Stimulated activated CD8-positive, alpha-beta memory T cell treated with anti-CD3 and anti-CD28 coated beads, Interleukin-7, amount 100 ng/mL, for 24 hours (primary cell): ENCODE measurements around the gene SCNN1A.
A peak's percentile ranks its signal among the peaks of the same experiment; 100 is the strongest.
"Not testable (repeated sequence)": the region's sequence is repeated elsewhere in the genome, so short reads cannot be mapped to it uniquely, and the experiment has no call there.

Experiments used
- DNase-seq: peaks from one replicate; pipeline ENCODE4 v3.0.0-alpha.2; 2020; ENCODE audit warnings: low read depth

Gene SCNN1A

DNA sequence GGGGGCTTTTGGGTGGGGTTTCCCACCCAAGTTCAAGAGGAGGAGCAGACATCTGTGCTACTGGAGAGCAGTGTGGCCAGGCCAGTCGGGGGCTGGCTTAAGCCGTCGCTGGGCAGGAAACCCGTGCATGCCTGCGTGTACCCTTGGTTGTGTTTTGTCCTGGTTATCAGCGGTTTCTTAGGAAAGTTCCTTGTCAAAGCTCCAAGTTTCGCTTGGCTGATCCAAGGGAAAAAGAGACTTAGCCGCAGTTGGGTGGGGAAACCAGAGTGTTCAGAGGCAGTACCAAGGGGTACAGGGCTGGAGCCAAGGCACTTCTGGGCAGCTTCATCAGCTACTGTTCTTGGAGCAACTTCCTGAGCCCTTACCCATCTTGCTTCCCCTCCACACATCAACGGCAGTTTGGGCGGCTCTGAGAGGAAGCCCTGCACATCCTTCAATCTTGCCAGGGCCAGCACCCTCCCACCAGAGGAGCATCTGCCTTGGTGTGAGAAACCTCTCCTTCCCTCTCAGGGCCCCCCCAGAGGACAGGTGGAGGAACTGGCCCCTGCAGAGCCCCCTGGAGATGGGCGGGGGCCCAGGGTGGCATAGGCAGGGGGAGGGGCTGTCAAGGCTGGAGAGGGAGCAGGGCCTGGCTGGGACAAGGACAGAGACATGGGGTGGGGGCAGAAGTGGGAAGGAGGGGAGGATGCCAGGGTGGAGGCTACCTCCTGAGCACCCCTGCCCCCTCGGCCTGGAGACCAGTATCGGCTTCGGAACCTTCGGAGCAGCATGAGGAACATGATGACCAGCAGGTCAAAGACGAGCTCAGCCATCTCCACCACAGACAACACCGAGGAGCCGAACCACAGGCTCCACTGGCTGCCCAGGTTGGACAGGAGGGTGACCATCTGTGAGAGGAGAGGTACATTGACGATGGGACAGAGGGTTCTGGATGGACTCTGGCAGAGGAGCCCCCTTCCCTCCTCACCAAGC is 27.7 kb downstream of the SCNN1A start:
- no peak for DNase-seq

DNA sequence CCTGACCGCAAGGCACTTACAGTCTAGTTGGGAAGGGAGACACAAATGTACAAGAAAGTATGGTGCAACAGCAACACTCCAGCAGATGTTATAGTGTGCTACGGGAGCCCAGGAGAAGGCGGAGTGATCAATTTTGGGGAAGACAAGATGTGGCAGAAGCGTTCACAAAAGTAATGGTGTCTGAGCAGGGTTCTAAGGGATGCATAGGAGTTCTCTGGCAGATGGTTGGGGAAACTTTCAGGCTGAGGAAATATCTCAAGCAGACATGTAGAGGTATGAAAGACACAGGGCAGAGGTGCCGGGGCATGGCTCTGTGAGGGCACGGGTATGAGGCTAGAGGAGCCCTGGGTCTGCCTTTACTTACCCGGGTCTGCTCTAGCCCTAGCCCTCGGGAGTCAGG is 28.4 kb downstream of the SCNN1A start:
- no peak for DNase-seq

DNA sequence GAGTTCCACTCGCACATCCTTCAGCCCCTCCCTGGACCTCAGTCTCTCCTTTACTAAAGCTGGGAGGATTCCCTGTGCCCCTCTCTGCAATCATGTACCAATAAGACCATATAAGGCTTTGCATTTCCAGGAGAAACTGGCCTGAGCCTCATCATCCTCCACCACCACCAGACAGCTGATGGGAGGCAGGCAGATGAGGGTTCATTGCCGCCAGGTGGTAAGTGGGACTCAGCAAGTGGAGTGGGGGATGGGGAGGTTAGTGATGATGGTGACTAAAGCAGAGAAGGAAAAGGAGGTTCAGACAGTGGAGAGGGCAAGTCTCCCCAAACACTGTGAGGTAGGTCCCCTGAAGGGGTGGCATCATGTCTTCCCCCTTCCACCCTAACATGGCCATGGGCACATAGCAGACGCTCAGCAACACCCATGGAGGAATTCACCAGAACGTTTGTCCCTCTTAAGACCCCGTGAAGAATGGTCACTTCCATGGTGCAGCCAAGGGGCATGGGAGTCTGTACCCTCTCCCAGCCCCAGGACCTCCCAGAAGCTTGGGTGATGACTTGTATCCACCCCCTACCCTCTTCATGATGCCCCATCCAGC is 29.0 kb downstream of the SCNN1A start:
- no peak for DNase-seq

DNA sequence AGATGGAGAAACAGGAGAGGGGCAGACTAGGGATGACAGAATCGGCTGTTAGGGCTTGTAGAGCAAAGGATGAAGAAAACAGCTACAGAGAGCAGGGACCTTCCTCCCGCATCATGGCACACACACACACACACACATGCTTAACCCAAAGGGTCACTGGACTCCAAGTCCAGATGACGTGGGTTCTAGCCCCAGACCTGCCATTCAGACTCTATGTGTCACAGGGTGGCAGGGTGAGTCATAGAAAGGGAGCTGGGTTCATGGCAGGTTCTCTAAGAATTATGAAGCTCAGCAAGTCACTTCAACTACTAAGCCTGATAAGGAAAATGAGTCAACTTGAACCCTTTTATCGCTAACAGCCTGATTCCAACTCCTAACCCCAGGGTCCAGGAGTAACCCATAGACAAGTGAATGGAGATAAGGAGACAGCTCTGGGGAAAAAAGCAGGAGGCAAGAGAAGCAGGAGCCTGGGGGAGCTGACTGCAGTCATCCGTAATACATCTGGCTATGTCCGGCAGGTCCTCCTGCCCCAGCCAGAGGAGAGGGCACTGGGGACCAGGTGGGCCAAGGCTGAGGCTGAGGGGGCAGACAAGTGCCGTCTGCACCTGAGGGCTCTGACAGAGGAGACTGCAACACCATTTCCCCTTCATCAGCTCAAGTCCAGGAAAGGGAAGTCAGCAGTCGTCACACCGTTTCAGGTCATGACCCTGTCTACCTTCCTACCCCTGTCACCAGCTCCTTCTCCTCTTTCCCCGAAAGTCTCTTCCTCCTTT is 29.9 kb downstream of the SCNN1A start:
- DNase-seq, result no peak

DNA sequence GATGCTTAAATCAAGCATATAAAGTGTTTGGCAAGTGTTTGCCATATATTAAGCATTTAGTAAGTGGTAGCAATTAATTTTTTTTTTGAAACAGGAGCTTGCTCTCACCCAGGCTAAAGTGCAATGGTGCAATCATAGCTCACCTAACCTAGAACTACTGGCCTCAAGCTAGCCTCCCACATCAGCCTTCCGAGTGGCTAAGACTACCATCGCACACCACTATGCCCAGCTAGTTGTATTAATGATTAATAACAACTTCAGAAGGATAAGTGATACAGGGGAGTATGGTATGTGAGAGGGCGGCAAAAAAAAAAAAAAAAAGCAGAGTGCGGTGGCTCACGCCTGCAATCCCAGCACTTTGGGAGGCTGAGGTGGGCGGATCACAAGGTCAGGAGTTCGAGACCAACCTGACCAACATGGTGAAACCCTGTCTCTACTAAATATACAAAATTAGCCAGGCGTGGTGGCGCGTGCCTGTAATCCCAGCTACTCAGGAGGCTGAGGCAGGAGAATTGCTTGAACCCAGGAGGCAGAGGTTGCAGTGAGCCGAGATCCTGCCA is 31.2 kb downstream of the SCNN1A start:
- not testable (repeated sequence) for DNase-seq

DNA sequence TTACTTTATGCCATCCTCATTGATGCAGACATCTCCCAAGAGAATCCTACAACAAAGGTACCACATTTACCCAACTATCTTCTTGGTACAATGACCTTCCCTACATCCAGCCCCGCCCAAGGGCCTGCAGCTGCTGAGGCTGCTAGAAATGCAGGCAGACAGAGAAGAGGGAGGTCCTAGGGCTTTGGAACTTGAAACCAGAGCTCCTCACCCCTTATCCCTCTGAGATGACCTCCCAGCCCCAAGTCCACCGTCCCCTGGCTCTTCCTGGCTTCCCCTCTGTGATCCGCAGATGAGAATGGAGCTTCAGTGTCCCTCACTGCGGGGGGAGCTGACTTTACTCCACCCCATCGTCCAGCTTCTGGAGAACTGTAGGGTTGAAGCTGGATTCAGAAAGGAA is 31.8 kb downstream of the SCNN1A start:
- no peak for DNase-seq

DNA sequence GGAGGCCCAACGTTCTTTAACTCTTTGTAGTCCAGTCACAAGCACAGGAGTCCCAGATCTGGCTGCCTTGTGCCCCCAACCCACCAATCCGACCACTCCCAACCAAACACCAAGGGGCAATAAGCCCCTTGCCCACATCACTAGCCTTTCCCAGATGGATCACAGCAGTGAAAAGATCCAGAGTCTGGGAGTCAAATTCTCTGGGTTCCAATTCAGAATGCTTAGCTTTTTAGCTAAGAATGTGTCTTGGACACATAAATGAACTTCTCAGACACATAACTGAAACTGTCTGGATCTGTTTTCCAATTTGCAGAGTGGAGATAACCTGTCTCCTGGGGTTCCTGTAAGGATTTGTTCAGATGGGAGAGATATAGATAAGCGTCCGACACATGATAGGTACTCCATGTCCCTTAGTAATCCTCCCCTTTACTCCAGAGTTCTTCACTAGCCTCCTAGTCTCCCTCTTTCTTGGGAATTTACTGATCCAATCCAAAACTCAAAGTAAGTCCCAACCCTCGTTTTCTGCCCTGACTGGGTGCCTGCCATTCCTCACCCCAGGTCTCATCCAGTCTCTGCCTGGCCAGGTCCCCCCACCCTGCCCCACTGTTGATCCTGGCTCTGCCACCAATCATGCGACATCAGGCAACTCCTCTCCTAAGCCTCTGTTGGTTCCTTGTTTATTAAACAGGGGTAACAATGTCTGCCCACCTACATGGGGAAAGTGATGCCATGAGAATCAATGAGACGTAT is 33.0 kb downstream of the SCNN1A start:
- DNase-seq, result no peak

DNA sequence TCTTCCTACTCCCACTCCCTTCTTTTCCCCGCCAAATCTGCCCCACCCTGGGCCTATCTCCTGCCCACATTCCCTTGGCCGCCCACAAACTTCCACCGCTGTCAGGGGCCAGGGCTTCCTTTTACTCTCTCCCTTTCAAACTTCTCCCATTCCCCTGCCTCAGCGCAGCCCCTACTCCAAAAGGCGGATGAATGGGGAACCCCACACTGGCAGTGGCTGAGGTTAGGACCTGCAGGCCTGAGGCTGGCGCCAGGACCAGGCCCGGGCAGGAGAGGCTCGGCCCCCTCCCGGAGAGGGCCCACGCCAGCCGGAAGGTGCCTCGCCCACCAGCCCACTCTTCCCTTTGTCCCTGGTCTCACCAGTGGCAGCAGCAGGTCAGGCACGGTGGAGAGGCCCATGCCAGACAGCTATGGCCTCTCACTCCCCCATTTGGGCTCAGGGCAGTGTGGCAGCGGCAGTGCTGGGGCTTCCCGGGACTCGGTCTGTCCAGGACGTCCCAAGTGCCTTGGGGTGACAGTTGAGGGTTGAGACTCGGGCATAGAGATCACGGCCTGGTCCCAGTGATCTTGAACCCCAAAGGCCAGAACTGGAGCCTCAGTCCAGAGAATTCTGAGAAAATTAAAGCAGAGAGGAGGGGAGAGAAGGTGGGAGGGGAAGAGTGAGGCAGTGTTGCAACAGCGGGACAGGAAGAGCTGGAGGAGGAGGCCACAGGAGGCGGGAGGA is 33.8 kb downstream of the SCNN1A start, which contains the start of gene TNFRSF1A:
TNFRSF1A (minus strand) TSS at position 660 of the 723 bp plus-strand sequence; CDS start at position 398, 262 bp downstream.
- no peak for DNase-seq

DNA sequence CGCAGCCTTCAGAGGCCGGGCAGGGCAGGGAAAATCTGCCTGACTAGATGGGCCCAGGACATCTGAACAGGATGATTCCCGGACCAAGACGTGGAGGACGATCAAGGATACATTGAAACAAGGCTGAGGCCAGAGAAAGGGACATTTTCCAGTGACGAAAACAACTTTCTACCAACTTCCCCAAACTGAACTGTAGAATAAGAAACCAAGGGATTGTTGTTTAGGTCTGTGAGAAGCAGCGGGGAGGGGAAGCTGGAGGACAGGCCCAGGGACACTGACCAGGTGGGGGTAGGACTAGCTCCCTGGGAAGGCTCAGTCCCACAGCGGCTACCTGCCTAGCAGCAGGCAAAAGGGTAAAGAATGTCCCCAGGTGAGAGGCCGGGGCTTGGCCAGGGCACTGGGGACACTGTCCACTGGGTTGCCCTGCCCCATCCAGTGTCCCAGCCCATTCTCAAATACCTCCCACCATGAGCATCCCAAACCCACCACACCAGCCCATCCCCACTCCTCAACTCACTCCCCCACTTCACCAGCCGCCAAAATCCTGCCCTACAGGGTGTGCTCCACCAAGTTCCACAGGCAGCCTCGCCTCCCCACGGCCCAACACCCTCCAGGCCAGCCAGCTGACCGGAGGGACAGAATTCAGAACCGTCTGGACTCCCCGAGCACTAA is 34.5 kb downstream of the SCNN1A start:
- DNase-seq, result no peak

DNA sequence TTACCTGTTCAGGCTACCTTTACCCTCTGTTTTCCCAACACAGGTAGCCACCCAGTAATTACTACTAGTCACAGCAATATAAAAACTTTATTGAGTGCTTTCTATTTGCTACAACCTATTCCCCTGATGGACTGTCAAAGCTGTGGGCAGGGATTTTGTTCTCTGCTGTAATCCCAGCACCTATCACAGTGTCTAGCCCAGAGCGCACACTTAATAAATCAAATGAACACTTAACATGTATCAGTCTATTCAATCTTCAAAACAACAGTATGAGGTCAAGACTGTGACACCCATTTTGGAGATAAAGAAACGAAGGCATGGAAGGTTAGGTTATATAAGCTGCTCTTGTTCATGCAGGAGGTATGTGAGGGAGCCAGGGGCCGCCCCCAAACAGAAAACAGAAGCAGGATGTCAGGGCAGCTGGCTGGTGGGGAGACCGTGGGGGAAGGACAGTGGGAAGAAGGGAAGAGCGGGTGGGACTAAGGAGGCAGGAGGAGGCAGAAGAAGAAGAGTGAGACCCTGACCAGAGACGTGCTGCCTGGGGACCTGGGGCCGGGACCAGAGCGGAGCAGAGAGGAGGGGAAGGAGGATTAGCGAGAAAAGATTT is 35.2 kb downstream of the SCNN1A start:
- no peak for DNase-seq

DNA sequence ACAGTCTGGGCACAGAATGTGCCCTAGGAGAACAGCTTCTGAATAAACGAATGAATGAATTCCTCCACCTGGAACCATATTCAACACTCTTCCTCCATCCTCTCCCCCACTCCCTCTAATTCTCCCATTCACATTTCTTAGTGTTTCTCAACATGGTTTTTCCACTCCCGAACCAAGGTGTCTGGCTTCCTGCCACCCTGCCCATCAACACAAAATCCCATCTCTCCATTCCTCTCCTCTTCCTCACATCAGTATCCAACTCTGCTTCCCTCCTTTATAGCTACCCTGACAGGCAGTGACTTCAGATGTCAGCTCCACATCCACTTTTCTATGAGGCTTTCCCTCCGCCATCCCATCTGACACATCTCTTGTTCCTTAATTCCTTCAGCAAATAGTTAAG is 36.4 kb downstream of the SCNN1A start:
- no peak for DNase-seq

DNA sequence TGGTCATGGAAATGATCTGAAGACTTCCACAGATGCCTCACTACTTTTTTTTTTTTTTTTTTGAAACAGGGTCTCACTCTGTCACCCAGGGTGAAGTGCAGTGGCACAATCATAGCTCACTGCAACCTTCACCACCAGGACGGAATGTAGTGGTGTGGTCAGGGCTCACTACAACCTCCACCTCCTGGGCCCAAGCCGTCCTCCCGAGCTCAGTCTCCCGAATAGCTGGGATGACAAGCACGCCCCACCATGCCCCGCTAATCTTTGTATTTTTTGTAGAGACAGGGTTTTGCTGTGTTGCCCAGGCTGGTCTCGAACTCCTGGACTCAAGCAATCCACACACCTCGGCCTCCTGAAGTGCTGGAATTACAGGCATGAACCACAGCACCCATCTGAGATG is 36.8 kb downstream of the SCNN1A start:
- DNase-seq, result not testable (repeated sequence)

DNA sequence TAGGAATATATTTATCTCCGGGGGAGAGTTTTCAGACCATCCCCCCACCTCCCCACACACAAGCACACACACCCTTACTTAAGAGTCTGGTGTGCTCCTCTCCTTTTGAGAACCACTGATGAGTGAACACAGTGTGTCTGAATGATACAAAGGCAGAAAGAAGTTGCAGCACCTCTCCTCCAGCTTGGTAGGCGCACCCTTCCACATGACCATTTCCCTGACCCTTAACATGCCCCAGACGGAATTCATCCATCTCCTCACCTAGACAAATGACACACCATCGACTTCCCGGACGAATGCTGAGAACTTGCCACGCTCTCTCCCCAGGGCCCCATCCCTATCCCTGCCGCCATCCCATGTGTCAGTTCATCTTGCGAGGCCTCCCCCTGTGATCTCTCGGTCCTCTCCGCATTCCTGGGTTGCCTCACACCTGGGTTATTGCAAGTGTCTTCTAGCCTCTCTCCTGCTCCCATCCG is 37.4 kb downstream of the SCNN1A start:
- no peak for DNase-seq

DNA sequence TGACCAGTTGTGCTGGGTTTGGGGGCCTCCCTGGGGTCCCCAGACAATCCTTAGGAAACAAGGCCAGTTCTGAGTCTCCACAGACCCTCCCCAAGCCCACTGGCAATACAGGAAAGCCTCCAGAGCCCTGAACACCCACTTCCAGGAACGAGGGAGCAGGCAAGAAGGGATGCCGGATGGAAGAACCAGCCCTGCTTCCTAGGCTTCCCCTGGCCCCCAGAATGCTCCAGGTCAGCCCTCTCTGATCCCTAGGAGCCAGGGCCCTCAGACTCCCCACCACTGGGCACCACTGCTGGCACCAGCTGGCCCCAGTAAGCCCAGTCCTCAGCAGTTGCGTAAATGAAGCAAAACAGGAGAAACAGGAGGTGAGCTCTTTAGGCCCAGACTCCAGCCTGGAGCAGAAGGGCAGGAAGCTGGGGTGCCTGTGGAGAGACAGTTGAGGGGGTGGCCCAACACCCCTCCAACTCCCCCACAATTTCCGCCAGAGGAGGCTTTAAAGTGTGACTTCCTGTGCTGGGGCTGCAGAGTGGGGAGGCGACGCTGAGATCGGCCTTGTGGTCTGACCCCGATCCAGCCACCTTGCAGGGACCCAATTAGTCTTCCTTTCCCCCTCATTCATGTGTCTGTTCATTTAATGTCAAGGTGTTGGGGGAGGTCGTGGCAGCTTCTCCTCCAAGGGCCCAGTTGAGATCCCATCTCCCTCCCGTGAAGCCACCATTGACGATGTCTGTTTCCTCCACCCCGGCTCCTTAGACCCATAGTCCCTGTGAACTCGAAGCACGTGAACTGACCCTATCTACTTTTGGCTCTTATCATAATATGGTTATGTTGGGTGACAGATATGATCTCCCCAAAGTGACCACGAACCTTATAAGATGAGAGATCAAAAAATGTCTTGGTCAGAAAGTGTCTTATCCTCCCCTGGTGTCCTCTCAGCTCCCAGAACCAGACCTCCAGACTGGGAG is 38.2 kb downstream of the SCNN1A start:
- DNase-seq, result no peak

DNA sequence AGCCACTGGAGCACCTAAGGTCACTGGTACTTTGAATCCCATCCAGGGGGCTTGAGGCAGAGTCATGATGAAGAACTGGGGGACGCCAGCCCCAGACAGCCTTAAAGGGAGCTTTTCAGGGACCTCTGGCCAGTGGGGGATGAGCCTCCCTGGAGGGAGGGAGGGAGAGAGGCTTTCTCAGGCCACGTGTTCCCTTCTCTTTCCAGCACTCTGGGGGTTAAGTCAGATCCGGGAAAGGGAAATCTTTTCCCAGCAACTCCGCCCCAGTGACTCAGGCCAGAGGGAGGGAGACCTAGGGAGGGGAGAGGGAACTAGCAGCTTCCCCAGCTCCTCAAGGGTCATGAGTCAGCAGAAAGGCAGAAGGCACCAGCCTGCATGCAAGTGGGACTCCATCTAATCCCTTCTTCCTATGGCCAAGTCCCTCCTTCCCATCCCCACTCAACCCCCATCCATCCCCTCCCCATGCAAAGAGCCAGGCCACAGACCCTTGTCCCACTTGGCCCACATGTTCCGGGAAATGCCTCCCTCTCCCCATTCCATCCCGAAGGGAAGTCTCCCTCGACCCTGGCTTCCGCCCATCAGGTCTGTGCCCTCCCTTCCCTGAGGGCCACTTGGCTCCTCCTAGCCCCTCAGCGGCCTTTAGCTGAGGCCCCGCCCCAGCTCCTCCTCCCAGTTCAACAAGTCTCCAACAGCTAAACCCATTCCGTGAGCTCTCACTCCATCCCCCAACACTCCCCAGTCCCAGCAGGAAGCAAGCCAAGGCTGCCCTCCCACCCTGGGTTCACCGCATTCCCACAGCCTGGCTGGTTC is 39.1 kb downstream of the SCNN1A start:
- no peak for DNase-seq

DNA sequence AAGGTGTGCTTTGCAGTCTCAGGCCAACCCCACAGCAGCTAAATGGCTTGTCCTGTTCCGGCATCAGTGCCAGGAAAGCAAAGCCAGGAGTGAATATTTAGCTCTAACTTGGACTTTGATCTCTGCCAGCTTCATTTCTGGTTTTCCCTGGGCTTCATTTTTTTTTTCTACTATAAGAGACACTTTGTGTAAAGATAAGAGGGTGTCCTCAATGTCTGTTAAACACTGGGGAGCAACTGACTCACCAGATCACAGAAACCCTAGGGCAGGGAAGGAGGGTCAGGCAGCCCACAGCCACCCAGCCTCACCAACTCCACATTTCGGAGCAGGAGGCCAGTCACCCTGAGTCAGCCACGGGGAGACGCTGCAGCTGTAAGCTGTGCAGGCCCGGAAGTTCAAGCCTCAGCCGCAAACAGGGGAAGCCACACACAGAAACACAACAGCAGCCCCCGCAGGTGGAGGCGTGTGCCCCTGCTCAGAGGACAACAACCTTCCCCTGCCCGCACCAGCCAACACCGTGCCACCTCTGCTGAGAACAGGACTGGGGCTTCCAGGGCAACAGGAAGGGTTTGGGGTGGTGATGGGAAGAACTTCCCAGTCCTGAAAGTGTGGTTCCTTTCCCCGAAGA is 39.8 kb downstream of the SCNN1A start:
- peak; percentile 73 for DNase-seq

DNA sequence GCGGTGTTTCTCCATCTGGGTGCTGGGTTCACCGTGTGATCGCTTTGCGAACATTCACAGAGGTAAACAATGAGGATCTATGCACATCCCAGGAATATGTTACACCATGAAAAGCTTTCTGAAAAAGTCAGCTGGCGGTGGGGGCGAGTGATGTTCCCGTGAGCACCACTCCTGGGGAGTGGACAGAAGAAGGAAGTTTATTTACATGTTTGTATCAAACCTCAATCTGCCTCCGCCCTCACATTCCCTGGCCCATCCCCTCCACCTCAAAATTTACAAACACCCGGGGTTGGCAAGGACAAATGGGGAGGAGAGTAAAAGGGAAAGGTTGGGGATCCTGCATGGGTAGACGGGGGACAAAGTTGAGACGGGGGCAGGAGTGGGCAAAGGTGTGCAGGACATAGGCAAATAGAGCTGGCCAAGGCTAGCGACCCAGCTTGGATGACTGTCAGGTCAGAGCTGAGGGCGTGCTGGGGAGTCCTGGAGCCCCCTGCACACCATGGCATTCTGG is 40.4 kb downstream of the SCNN1A start:
- no peak for DNase-seq
